Cardiac septum (tissue), 1 donor: ENCODE data around the gene RPLP1. TPM values are rescaled to one million over a fixed set of nuclear protein-coding genes. Genes with fewer than 3 reads are reported as not detected.
"Not testable (repeated sequence)": the region's sequence is repeated elsewhere in the genome, so short reads cannot be mapped to it uniquely, and the experiment has no call there.

Source experiments
- DNase-seq: peaks from one replicate; pipeline ENCODE4 v3.0.0-alpha.2; 2020; ENCODE audit warnings: low spot score
- intact Hi-C: fragments of 100-400 bp; cut with DNase I; formaldehyde crosslinking; loops from one replicate; pipeline ENCODE4 v1.14.0; 2022
- total RNA-seq: library from RNA; stranded (reverse); fragmentation: NEBNext Ultra II Directional; extraction: Animal tissue kit (Norgen Biotek cat#: 25700); gene quantifications from one replicate; pipeline ENCODE4 v1.2.1, GENCODE V29; 2021
- donor health status: DM: no; HTN: no; CAD: no.

The RPLP1 gene
- total RNA-seq, 1 donor from 2014 or later: 1,178 TPM

DNA sequence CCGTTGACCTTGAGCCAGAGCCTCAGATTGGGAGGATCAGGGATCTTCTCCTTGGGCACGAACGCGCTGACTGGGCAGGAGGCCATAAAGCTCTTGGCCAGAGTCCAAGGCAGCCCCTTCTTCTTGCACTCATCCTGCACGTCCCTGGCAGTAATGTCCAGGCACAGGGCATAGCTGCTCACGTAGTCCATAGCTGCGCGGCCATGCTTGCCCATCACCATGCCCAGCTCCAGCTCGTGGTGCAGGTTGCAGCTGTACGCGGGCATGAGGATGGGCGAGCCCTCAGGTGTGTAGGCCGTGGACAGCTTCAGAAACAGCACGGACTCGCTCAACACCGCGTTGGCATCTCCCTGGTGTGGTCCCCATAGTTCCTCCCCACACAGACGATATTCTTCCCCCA lies 17.9 kb upstream of the RPLP1 start:
- no peak for DNase-seq
- intact Hi-C loops: no loop called here

DNA sequence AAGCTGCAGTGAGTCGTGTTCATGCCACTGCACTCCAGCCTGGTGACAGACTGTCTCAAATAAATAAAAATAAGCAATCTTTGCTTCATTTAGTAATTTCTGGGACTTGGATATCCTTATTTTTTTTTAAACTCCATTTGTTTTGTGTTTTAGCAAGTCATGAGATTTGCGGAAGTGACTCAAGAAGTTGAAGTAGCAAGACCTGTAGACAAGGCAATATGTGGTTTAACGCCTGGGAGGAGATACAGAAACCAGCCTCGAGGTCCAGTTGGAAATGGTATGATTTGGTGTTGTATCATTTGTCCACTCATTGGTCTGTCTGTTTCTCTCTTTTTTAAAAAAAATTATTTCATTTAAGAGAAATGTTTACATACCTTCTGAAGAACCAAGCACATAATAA lies 16.6 kb upstream of the RPLP1 start:
- no peak for DNase-seq
- intact Hi-C loops: no loop called here

DNA sequence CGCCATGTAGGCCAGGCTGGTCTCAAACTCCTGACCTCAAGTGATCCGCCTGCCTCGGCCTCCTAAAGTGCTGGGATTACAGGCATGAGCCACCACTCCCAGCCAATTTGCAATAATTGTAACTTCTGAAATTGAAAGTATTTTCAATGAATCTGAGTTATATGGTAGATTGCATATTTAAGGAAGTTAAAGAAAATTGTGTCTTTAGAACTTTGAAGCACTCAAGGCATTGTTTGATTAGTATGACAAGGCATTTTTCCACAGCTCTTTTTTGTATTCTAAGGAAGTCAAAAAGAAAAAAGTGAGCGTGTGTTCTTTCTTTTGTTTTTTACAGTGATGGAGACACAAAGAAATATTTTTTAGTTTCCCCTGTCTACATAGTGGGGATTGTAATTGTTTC lies 15.7 kb upstream of the RPLP1 start:
- intact Hi-C loops: no loop called here
- no peak for DNase-seq

DNA sequence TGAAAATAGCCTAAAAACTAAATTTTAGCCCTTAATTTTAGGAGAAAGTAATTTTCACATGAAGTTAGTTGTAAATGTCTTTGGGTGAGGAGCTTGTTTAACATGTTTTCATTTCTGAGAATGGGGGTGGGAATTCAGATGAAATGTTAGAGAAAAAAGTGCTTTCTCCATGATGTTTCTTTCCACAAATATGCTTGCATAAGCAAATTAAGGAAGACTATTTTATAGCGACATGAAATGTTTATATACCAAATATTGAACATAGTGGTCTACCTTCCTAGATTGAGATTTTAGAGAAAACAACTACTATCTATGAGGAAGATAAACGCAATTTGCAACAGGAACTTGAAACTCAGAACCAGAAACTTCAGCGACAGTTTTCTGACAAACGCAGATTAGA lies 13.0 kb upstream of the RPLP1 start:
- intact Hi-C loops: no loop called here
- DNase-seq: no peak

DNA sequence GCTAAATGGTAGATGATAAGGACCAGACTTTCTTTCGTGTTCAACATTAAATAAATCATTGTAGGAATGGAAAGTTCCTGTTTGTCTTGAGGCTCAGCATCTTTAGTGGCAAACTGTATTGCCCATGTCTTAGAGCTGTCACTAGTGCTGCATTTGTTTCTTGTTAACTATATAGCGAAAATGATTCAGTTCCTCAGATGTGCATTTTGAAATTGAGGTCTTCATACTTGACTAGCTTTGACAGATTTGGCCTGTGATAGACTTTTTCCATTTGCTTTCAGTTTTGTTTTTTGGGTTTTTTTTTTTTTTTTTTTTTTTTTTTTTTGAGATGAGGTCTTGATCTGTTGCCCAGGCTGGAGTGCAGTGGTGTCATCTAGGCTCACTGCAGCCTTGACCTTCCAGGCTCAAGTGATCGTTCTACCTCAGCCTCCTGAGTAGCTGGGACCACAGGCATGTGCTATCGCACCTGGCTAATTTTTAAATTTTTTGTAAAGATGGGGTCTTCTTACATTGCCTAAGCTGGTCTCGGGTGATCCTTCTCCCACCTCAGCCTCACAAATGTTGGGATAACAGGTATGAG lies 9.5 kb upstream of the RPLP1 start:
- no peak for DNase-seq
- intact Hi-C loops: no loop called here

DNA sequence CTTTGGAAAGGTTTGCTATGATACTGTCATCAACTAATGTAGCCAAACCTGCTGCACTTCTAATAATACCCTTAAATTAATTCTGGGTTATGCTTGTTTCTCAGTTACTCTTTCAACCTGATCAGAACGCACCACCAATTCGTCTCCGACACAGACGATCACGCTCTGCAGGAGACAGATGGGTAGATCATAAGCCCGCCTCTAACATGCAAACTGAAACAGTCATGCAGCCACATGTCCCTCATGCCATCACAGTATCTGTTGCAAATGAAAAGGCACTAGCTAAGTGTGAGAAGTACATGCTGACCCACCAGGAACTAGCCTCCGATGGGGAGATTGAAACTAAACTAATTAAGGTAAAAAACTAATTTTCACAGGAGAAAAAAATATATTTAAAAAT lies 7.9 kb upstream of the RPLP1 start:
- intact Hi-C loops: no loop called here
- no peak for DNase-seq

DNA sequence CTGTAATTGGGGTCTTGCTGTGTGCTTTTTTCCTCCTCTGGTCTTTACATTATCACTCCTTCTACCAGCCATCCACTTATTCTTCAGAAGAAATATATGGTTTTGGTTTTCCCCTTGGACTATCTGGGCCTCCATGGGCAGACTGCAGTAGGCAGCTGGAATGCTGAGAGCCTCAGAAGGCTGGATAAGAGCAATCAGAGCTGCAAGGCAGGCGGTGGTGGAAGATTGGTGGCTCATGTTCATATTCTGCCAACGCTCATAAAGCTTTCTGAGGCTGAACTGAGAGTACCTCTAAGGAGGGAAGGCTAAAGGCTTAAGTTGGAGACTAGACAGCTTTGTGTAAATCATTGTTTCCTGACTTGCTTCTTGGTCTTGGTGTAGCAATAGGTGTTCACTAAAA lies 5.7 kb upstream of the RPLP1 start:
- DNase-seq: no peak

DNA sequence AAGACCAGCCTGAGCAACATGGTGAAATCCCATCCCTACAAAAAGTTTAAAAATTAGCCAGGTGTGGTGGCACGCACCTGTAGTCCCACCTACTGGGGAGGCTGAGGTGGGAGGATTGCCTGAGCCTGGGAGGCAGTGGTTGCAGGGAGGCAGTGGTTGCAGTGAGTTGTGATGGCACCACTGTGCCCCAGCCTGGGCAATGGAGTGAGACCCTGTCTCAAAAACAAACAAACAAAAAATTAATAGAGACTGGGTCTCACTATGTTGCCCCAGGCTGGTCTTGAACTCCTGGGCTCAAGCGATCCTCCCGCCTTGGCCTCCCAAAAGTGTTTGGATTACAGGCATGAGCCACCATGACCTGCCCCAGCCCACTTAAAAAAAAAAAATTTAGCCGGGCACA lies 2.4 kb upstream of the RPLP1 start:
- intact Hi-C loops, DNase-seq: not testable (repeated sequence)

More for the DNA sequence above, 5.7 kb upstream of the RPLP1 start:
- intact Hi-C loops: no loop called here

DNA sequence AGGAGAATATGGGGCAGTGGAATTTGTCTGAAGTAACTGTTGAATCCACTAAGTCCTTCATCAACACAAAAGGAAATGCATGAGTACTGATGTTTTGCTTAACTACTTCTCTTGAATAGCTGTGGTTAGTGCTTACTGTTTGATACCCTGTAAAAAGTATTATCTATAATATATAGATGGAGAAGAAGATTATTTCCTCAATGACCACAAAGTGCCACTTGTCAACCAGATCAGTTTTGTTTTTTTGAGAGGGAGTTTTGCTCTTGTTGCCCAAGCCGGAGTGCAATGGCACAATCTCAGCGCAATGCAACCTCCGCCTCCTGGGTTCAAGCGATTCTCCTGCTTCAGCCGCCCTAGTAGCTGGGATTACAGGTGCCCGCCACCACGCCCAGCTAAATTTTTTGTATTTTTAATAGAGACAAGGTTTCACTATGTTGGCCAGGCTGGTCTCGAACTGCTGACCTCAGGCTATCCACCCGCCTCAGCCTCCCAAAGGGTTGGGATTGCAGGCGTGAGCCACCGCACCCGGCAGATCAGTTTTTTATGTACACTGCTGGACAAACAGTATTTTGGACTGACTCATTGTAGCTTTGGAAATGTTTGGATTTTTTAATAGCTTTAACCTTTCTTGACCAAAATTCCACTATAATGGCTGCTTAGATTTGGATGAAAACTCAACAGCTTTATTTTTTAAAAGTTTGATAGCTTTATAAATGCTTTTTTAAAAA lies 1.5 kb upstream of the RPLP1 start:
- intact Hi-C loops: no loop called here
- DNase-seq: no peak

DNA sequence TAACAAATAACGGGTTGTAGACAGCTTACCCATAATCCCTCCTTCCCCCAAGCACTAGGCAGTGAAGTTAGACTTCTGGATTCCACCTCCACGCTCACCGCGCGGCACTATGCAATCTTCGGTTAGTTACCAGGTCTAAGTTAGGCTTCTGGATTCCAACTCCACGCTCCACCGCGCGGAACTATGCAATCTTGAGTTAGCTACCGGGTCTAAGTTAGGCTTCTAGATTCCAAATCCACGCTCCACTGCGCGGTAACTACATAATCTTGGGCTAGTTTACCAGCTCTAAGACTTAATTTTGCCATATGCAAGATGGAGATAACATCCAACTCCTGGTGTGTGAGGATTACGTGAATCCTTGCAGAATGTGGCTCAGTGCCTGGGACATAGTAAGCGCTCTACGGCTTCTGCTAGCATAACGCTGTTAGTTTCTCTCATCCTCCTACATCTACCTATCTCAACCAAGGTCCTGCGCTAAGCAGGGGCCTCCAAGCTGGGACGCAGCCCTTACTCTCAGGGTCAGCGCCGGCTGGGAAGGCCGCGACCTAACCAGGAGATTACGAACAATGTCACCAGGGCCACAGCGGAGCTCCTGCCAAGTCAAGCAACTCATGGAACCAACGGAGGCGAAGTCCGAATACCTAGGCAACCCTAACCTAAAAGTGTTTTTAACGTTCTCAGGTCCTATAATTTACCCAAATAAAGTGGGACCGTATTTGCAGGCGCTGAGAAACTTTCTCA lies 497 bp upstream of the RPLP1 start:
- peak; percentile 81 for DNase-seq
- intact Hi-C loops: no loop called here

DNA sequence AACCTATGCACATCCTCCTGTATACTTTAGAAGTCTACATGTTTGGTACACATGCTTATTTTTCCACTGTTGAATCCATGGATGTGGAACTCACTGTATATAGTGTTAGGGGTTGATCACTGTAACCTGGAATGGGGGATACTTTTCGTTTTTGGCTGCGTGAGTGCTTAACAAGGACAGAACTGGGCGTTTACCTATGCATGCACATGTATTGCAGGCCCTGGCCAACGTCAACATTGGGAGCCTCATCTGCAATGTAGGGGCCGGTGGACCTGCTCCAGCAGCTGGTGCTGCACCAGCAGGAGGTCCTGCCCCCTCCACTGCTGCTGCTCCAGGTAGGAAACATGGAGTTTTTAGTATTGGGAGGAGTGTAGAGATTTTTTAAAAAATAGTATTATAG lies 2.3 kb downstream of the RPLP1 start:
- intact Hi-C loops: no loop called here
- no peak for DNase-seq

DNA sequence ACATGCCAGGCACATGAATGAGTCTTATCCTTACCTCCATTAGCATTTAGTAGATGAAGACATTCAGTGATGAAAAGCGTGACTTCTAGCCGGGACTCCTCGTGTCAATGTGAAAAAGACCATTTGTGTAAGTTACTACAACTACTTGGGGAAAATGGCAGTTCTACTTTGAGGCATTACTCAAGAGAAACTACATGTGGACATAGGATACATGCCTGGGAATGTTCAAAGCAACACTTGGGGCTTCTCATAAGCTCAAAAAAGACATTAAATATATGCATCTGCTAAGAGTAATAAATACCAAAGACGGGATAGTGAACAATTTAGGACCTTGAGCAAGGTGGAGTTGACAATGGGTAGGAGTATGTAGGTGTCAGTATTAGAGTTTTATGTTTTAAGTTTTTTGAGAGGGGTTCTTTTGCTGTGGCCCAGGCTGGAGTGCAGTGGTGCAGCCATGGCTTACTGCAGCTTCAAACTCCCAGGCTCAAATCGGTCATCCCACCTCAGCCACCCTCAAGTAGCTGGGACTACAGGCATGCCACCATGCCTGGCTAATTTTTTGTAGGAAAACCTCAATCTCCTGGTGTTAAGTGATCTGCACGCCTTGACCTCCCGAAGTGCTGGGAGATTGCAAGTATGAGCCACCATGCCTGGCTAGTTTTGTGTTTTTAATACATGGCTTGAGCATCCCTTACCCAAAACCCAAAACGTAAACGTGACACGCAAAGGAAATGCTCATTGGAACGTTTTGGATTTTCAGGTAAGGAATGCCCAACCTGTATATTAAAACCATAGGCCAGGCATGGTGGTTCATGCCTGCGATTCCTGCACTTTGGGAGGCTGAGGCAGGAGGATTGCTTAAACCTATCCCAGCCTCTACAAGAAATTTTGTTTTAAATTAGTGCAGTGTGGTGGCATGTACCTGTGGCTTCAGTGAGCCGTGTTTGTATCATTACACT lies 3.9 kb downstream of the RPLP1 start:
- DNase-seq: no peak
- intact Hi-C loops: no loop called here

DNA sequence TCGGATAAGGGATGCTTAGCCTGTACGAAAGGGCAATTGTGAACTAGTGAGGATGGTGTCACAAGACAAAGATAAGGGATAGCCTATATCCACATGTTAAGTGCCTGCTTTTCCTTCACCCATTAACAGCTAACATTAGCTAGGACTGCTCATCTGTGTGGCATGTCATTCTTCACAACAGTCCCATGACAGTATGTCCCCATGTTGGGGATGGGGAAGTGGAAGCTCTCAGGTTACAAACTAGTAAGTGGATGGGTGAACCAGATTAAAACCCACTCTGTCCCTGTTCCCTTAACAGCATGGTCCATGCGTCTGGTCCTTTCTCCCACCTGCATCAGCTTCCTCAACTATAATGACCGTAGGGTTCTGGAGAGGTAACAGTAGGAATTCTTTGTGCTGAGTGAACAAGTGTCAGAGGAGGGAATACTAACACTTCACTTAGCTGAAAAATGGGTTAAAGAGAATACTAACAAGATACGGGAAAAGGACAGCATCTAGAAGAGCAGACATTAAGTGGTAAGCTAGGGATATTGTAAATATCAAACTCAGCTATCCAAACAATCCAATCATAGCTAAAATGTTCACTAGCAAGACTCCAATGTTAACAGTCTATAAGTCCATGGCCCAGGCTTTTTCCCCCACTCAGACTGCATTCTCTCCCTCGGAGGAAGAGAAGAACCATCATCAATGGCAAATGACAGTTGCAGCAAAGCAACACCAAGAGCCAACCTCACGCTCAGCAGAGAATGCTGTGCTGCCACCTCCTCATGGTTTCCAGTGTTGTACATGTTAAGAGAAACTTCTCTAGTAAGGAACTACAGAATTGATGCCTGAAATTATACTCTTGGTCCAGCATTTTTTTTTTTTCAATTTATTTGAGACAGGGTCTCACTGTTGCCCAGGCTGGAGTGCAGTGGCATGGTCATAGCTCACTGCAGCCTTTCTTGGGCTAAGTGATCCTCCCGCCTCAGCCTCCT lies 5.0 kb downstream of the RPLP1 start:
- DNase-seq: no peak
- intact Hi-C loops: no loop called here

DNA sequence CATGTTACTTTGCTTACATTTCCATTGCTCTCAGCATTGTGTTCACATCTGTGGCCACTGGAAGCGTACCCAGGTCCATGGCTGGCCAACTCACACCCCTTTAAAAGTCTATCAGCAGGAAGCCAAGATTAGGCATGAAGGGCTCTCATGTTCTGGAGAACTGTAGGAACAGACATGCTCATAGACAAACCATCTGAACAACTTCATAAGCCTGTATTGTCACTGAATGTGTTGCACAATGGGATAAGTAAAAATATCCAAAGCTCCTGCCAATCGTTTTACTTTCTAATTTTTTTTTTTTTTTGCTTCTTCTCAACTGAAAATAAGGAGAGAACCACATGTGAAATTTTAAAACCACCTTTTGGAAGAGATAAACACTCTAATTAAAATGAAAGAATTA lies 6.4 kb downstream of the RPLP1 start:
- intact Hi-C loops: no loop called here
- DNase-seq: no peak

DNA sequence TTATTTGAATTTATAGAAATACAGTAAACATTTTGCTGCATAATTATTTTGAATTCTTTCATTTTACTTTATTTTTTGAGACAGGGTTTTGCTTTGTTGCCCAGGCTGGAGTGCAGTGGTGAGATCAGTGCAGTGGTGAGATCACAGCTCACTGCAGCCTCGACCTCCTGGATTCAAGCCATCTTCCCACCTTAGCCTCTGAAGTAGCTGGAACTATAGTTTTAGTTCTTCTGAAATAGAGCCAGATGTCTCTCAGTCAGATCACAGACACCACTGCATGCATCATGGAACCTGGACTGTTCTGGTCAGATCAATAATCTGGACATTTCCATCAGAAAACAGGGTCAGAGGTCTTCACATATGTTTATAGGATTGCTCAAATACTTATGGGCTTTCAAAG lies 7.9 kb downstream of the RPLP1 start:
- intact Hi-C loops: no loop called here
- DNase-seq: no peak

DNA sequence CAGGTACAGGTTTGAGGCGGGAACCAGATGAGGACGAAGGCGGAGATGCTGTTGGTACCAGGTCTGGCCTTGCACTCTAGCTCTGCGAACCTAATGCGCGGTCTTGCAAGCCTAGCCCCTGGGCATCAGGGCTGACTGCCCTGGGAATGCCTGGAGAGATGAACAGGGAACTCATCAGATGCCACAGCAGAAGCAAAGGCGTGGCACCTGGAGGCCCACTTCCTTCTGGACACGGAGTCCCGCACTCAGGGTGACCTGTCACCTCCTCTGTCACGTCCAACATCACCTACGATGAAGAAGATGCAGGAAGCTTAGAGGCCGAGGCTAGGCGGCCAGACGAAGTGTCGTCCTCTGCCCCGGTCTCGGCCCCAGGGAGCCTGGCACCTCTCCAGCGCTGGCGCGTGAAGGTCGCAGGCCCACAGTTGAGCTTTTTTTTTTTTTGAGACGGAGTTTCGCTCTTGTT lies 9.4 kb downstream of the RPLP1 start:
- intact Hi-C loops: no loop called here
- no peak for DNase-seq

DNA sequence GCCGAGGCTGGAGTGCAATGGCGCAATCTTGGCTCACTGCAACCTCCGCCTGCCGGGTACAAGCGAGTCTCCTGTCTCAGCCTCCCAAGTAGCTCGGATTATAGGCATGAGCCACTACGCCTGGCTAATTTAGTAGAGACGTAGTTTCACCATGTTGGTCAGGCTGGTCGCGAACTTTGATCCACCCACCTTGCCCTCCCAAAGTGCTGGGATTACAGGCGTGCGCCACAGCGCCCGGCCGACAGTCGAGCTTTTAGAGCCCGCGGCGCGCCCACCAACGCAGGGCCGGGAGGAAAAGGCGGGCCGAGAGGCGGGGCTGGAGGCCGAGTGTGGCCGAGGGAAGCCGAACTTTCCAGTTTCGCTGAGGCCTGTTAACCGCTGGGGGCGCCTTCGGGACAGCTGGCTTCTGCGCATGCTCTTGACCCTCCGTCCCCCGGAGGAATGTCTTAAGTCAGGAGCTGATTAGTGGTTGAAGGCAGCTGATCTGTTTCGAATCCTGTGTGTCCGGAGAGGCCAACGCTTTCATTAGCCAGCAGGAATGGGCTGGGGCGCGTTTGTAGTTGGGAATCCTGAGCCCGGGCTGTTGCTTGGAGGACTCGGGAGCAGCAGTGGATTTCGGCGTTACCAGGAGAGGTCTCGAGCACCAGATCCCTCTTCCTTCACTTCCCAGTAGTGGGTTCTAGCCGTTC lies 10.0 kb downstream of the RPLP1 start:
- DNase-seq: peak; percentile 98
- intact Hi-C loops: no loop called here

DNA sequence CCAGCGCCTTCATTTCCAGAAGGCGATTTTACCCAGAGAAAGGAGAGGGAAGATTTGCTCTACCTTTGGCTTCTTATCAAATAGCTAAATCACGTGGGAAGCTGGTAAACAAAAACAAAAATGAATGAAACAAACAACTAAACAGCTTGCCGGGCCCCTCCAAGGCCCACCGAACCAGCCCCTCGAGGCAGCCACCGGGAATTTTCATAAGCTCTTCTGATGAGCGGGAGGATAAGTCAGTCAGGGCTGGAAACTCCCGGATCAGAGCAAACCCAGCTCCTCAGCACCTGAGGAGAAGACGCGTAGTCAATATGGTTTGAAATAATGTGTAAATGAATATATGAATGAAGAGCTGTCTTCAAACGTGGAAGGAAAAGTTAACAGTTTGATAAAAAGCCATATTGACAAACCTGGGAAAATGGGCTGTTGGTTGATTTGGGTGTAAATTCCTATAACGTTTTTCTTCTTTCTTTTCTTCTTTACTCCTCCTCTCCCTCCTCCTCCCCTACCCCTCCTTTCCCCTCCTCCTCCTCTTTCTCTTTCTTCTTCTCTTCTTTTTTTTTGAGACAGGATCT lies 10.7 kb downstream of the RPLP1 start:
- DNase-seq: no peak
- intact Hi-C loops: no loop called here
